ENCODE data around the gene ADGRE3. TPM values are rescaled to one million over a fixed set of nuclear protein-coding genes. Genes with fewer than 3 reads are reported as not detected.

Gene ADGRE3
- total and polyA plus RNA-seq, 3 experiments from 2014 or later: 0.17 TPM; not detected in 2

- no peaks in the 10 kb centered on the region for H3K4me1 Mint-ChIP-seq
- Histone ChIP-seq H3K27ac (ENCODE audit: low read depth, low read length) (no peak overlapping the region), H3K9me3 (ENCODE audit: low read length) (no peaks in the 10 kb centered on the region), H3K27me3 (ENCODE audit: insufficient read depth, low read length, poor library complexity, severe bottlenecking) (no peaks in the 10 kb centered on the region), H3K36me3 (ENCODE audit: insufficient read depth, low read length) (peaks cover 39% of the 10 kb centered on the region), H3K4me1 (ENCODE audit: insufficient read depth, low read length) (no peaks in the 10 kb centered on the region), H3K4me3 (ENCODE audit: low read length) (no peak overlapping the region)
- H3K27me3 Mint-ChIP-seq: no peaks in the 10 kb centered on the region
- ChIA-PET POLR2A (interaction anchor here (0.9 kb wide), 1 partner anchor 11 kb away, joined by 3 read pairs; the partner anchor contains the start of gene ZNF333), CTCF (no interaction called here)
- H3K9me3 Mint-ChIP-seq: peaks cover 0 to 2% (median 0%) of the 10 kb centered on the region in 5 donors
- DNase-seq: no peak
- no peak overlapping the region for H3K4me3 Mint-ChIP-seq
- peaks cover 28 to 85% (median 38%) of the 10 kb centered on the region in 3 donors for H3K36me3 Mint-ChIP-seq
- H3K27ac Mint-ChIP-seq: peak overlapping the region in 3 of 8 donors; percentile 14 to 93 (median 83)
These were observed 26.2 kb upstream of the ADGRE3 start for GRCh38 chr19:14700711-14701375.

DNA sequence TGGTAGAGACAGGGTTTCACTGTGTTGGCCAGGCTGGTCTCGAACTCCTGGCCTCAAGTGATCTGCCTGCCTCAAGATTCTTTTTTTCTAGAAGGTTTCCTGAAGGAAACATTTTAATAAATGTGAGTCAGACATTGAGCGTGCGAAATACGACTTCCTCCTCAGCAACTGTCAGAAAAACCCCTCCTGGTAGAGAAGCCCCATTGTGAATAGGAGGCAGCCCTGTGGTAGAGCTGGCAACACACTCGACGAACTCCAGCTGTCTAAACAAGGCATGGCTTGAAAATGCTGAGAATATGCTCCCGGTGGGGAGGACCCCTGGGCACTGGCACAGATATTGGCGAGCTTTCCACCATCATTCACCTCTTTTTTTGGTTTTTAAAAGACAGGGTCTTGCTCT, 25.0 kb upstream of the ADGRE3 start:
- CTCF ChIA-PET: no interaction called here
- H3K27me3 Mint-ChIP-seq: no peaks in the 10 kb centered on the region
- no peaks in the 10 kb centered on the region for H3K27me3 ChIP-seq (ENCODE audit: insufficient read depth, low read length, poor library complexity, severe bottlenecking)
- H3K36me3 ChIP-seq (ENCODE audit: insufficient read depth, low read length): peaks cover 38% of the 10 kb centered on the region
- peaks cover 0 to 2% (median 0%) of the 10 kb centered on the region in 5 donors for H3K9me3 Mint-ChIP-seq
- H3K4me1 ChIP-seq (ENCODE audit: insufficient read depth, low read length): no peaks in the 10 kb centered on the region
- no peak overlapping the region for H3K27ac ChIP-seq (ENCODE audit: low read depth, low read length)
- DNase-seq: no peak
- H3K9me3 ChIP-seq (ENCODE audit: low read length): no peaks in the 10 kb centered on the region
- H3K4me3 Mint-ChIP-seq: no peak overlapping the region
- POLR2A ChIA-PET: no interaction called here
- no peak overlapping the region for H3K4me3 ChIP-seq (ENCODE audit: low read length)
- no peaks in the 10 kb centered on the region for H3K4me1 Mint-ChIP-seq
- H3K27ac Mint-ChIP-seq: no peak overlapping the region
- peaks cover 30 to 84% (median 33%) of the 10 kb centered on the region in 3 donors for H3K36me3 Mint-ChIP-seq

DNA sequence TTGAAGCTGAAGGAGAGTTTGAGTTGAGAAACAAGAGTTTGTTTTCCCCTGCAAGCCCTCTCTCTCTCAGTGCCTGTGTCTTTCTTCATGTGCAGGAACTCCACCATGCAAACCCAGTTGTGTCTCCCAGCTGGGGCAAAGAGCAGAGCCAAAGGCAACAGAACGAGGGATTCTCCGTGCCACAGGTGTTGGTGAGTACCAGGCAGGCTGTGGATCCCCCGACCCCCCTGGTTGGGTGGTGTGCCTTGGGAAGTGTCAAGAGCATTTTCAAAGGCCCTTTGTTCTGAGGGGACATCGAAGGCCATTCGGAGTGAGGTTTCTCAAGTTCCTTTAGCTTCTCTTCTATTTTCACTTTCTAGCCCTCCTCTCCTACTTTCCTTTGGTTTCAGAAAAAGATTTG, 20.8 kb upstream of the ADGRE3 start:
- peak overlapping the region in 1 of 8 donors; percentile 19 for H3K27ac Mint-ChIP-seq
- H3K4me1 Mint-ChIP-seq: peaks cover 7 to 15% (median 15%) of the 10 kb centered on the region in 3 donors
- H3K27me3 Mint-ChIP-seq: no peaks in the 10 kb centered on the region
- no peak overlapping the region for H3K4me3 ChIP-seq (ENCODE audit: low read length)
- H3K9me3 ChIP-seq (ENCODE audit: low read length): no peaks in the 10 kb centered on the region
- no peaks in the 10 kb centered on the region for H3K27me3 ChIP-seq (ENCODE audit: insufficient read depth, low read length, poor library complexity, severe bottlenecking)
- H3K27ac ChIP-seq (ENCODE audit: low read depth, low read length): no peak overlapping the region
- no peak overlapping the region for H3K4me3 Mint-ChIP-seq
- peaks cover 23% of the 10 kb centered on the region for H3K36me3 ChIP-seq (ENCODE audit: insufficient read depth, low read length)
- no peak for DNase-seq
- peaks cover 3% of the 10 kb centered on the region for H3K4me1 ChIP-seq (ENCODE audit: insufficient read depth, low read length)
- H3K36me3 Mint-ChIP-seq: peaks cover 16 to 64% (median 19%) of the 10 kb centered on the region in 3 donors
- ChIA-PET POLR2A (no interaction called here), CTCF (no interaction called here)
- H3K9me3 Mint-ChIP-seq: no peaks in the 10 kb centered on the region

DNA sequence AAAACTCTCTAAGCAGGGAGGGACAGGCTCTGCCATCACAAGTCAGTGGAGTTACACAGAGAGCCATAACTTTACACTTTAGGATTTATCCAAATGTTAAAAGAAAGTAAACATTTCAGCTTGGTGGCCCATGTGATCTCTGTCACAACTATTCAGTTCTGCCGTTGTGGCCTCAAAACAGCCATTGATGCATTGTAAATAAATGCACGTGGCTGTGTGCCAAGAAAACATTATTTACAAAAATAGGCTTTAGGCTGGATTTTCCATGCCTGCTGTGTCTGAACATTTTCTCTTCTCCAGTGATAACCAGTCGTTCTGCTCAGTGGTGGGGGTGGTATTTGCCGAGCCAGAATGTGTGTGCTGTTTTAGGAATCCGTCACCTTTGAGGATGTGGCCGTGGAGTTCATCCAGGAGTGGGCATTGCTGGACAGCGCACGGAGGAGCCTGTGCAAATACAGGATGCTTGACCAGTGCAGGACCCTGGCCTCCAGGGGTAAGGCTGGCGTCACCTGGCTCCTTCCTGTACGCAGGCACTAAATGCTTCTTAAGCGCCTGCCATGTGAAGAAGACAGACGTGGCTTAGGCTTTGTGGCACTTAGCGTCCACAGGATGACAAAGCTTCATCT, 20.1 kb upstream of the ADGRE3 start:
- CTCF ChIA-PET: no interaction called here
- H3K9me3 Mint-ChIP-seq: no peaks in the 10 kb centered on the region
- peak overlapping the region in 1 of 7 donors; percentile 52 for H3K4me3 Mint-ChIP-seq

DNA sequence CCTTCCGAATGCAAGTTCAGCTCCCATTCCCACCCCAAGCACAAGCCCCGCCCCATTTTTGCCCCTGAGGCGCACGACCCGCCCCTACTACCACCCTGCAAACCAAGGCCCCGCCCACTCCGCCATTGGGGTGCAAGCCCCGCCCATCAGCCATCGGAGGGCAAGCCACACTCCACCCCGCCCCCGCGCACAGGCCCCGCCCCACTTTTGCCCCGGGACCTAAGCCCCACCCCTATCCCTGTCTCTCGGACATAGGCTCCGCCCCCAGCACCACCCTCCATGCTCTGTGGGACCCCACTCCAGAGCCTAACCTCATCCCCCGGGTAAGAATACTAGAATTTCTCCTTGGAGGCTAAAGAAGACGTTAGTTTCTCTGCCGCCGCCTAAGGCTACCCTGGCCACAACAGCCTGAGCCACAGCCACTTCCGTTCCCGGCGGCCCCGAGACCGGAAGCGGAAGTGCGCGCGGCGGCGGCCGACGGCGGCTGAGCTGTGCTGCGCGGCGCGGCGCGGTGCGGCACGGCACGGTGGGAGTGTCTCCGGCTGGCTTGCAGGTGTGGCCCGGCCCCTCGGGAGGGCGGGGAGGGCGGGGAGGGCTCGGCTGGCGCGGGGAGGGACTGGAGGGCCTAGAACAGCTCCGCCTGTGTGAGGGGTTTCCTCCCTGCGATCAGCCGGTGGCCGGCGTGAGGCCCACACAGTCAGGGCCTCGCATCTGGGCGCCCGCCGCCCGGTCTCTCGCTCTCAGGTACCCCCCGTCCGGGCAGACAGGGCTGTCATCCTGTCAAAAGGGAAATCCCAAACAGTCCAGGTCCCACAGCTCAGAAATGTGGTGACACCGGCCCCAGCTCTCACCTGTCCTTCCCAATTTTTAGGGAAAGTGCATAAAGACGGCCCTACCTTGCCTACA, 15.2 kb upstream of the ADGRE3 start, which contains the start of gene ZNF333:
TSS of gene ZNF333 (plus strand) at position 451 of the 906 bp plus-strand sequence. CDS start 3,444 bp downstream, outside the sequence.
- no peaks in the 10 kb centered on the region for H3K27me3 ChIP-seq (ENCODE audit: insufficient read depth, low read length, poor library complexity, severe bottlenecking)
- H3K4me3 ChIP-seq (ENCODE audit: low read length): peak within 1 kb of the TSS; percentile 92
- Mint-ChIP-seq H3K27me3 (peaks cover 0 to 2% of the 10 kb centered on the region in 2 donors), H3K9me3 (no peaks in the 10 kb centered on the region), H3K27ac (peak within 1 kb of the TSS; percentile 92 to 100 (median 98)), H3K4me1 (peaks cover 20 to 29% (median 28%) of the 10 kb centered on the region in 3 donors), H3K36me3 (peaks cover 0 to 22% (median 0%) of the 10 kb centered on the region in 3 donors), H3K4me3 (peak within 1 kb of the TSS; percentile 89 to 99 (median 94))
- H3K9me3 ChIP-seq (ENCODE audit: low read length): no peaks in the 10 kb centered on the region
- peak; percentile 96 to 99 (median 97) for DNase-seq
- ChIA-PET CTCF (interaction anchor here (1.6 to 7.2 kb wide), 2 partner anchors 17 to 117 kb away, joined by 3 to 76 read pairs; partner anchors contain the start of gene NDUFB7), POLR2A (interaction anchor here (1.0 to 1.1 kb wide), 2 partner anchors 11 to 272 kb away, joined by 3 to 4 read pairs; no protein-coding TSS in a partner anchor)
- H3K27ac ChIP-seq (ENCODE audit: low read depth, low read length): peak within 1 kb of the TSS; percentile 96
- no peaks in the 10 kb centered on the region for H3K36me3 ChIP-seq (ENCODE audit: insufficient read depth, low read length)
- H3K4me1 ChIP-seq (ENCODE audit: insufficient read depth, low read length): peaks cover 12% of the 10 kb centered on the region

More for the DNA sequence above, 20.1 kb upstream of the ADGRE3 start:
- Mint-ChIP-seq H3K36me3 (peaks cover 14 to 57% (median 19%) of the 10 kb centered on the region in 3 donors), H3K27ac (peak overlapping the region in 2 of 8 donors; percentile 36 to 57), H3K27me3 (peaks cover 0 to under 1% of the 10 kb centered on the region in 2 donors), H3K4me1 (peaks cover 11 to 20% (median 19%) of the 10 kb centered on the region in 3 donors)
- no peaks in the 10 kb centered on the region for H3K9me3 ChIP-seq (ENCODE audit: low read length)
- DNase-seq: no peak
- H3K4me3 ChIP-seq (ENCODE audit: low read length): no peak overlapping the region
- POLR2A ChIA-PET: interaction anchor here (0.5 kb wide), 1 partner anchor 310 kb away, joined by 4 read pairs; no protein-coding TSS in a partner anchor
- H3K27me3 ChIP-seq (ENCODE audit: insufficient read depth, low read length, poor library complexity, severe bottlenecking): no peaks in the 10 kb centered on the region
- peaks cover 6% of the 10 kb centered on the region for H3K4me1 ChIP-seq (ENCODE audit: insufficient read depth, low read length)
- H3K36me3 ChIP-seq (ENCODE audit: insufficient read depth, low read length): peaks cover 18% of the 10 kb centered on the region
- no peak overlapping the region for H3K27ac ChIP-seq (ENCODE audit: low read depth, low read length)

GRCh38 chr19:14686411-14686810, 11.8 kb upstream of the ADGRE3 start:
- H3K36me3 Mint-ChIP-seq: peaks cover 0 to 2% (median 0%) of the 10 kb centered on the region in 3 donors
- H3K4me1 Mint-ChIP-seq: peaks cover 21 to 28% (median 22%) of the 10 kb centered on the region in 3 donors
- Histone ChIP-seq H3K36me3 (ENCODE audit: insufficient read depth, low read length) (no peaks in the 10 kb centered on the region), H3K4me1 (ENCODE audit: insufficient read depth, low read length) (peaks cover 12% of the 10 kb centered on the region), H3K27me3 (ENCODE audit: insufficient read depth, low read length, poor library complexity, severe bottlenecking) (no peaks in the 10 kb centered on the region), H3K9me3 (ENCODE audit: low read length) (no peaks in the 10 kb centered on the region), H3K4me3 (ENCODE audit: low read length) (no peak overlapping the region), H3K27ac (ENCODE audit: low read depth, low read length) (no peak overlapping the region)
- peaks cover 6 to 13% of the 10 kb centered on the region in 2 donors for H3K27me3 Mint-ChIP-seq
- ChIA-PET CTCF (interaction anchor here (1.5 to 7.2 kb wide), 3 partner anchors 10 to 113 kb away, joined by 3 to 76 read pairs (median 5); partner anchors contain the start of gene NDUFB7), POLR2A (interaction anchor here (0.5 kb wide), 1 partner anchor 71 kb away, joined by 3 read pairs; no protein-coding TSS in a partner anchor)
- H3K27ac Mint-ChIP-seq: peak overlapping the region in 5 of 8 donors; percentile 25 to 87 (median 55)
- peak in 2 of 5 donors; percentile 20 to 55 for DNase-seq
- no peaks in the 10 kb centered on the region for H3K9me3 Mint-ChIP-seq
- peak overlapping the region in 1 of 7 donors; percentile 82 for H3K4me3 Mint-ChIP-seq

- Mint-ChIP-seq H3K27me3 (peaks cover 7 to 17% of the 10 kb centered on the region in 2 donors), H3K4me1 (peaks cover 0 to 8% (median 5%) of the 10 kb centered on the region in 3 donors), H3K27ac (peak overlapping the region in 7 of 8 donors; percentile 16 to 92 (median 65)), H3K9me3 (no peaks in the 10 kb centered on the region), H3K4me3 (peak overlapping the region in 2 of 7 donors; percentile 4 to 42), H3K36me3 (no peaks in the 10 kb centered on the region)
- H3K4me3 ChIP-seq (ENCODE audit: low read length): no peak overlapping the region
- H3K27ac ChIP-seq (ENCODE audit: low read depth, low read length): no peak overlapping the region
- ChIA-PET POLR2A (no interaction called here), CTCF (interaction anchor here (0.6 to 7.2 kb wide), 2 partner anchors 110 to 173 kb away, joined by 4 to 76 read pairs; partner anchors contain the start of gene NDUFB7)
- no peaks in the 10 kb centered on the region for H3K4me1 ChIP-seq (ENCODE audit: insufficient read depth, low read length)
- no peaks in the 10 kb centered on the region for H3K27me3 ChIP-seq (ENCODE audit: insufficient read depth, low read length, poor library complexity, severe bottlenecking)
- H3K36me3 ChIP-seq (ENCODE audit: insufficient read depth, low read length): no peaks in the 10 kb centered on the region
- no peaks in the 10 kb centered on the region for H3K9me3 ChIP-seq (ENCODE audit: low read length)
- DNase-seq: peak in 1 of 5 donors; percentile 46
These were observed 8.8 kb upstream of the ADGRE3 start for GRCh38 chr19:14683439-14683838.

Data from CD8-positive, alpha-beta memory T cell (primary cell).